K562 (cell line): ENCODE results near the gene LRRC4B. TPM values are rescaled to one million over a fixed set of nuclear protein-coding genes. Genes with fewer than 3 reads are reported as not detected.

Source experiments
- ATAC-seq: fragments of 200-7000 bp; cut with Tn5 transposase; 3 replicates; pipeline ENCODE4 v1.9.1; 2020; ENCODE audit warnings: moderate library complexity
- BruUV-seq: library from RNA; stranded (reverse); fragments of 400-500 nt; replicated peaks from 2 replicates; lab custom pipeline; 2021; lab: Mats Ljungman, UMichigan
- CTCF ChIA-PET: fragments of 300-600 bp; formaldehyde crosslinking; extraction: SDS; loops from one replicate; lab custom pipeline; 2021; ENCODE audit warnings: low intra/inter-chr PET ratio; lab: Yijun Ruan, JAX
- POLR2A ChIA-PET: fragments of 300-600, 350-650 bp; sonication (Branson Sonifier 250); formaldehyde crosslinking; extraction: SDS; loops from one replicate; lab custom pipeline; 2021; ENCODE audit warnings: antibody characterized with exemption, inconsistent platforms; lab: Yijun Ruan, JAX
- DNase-seq, 4 experiments: peaks; one replicate each; pipeline versions ENCODE4 v3.0.0 to v3.0.0-alpha.2; 2011 to 2018; ENCODE audit warnings: low spot score in 3 of 4, mixed read lengths in 3 of 4; ENCODE audit errors: extremely low read depth in 1 of 4
- FAIRE-seq: peaks from 2 replicates; lab custom pipeline; 2011; peaks lifted over from hg19 to GRCh38; lab: Jason Lieb, UNC
- H2AFZ ChIP-seq: 2 replicates; pipeline ENCODE4 v1.6.0; 2011; ENCODE audit warnings: low read depth, low read length, control low read depth, inconsistent platforms
- H3K27ac ChIP-seq: fragments of 200-600 bp; 3 replicates; pipeline ENCODE4 v1.8.0; 2011; ENCODE audit warnings: low read depth, mild to moderate bottlenecking, control low read depth, inconsistent platforms, low read length, moderate library complexity, mixed read lengths; ENCODE audit errors: extremely low read depth
- H3K27me3 ChIP-seq, 2 experiments: fragments of 300-600 bp in 1 of 2; 2 replicates in 1 of 2; 3 replicates in 1 of 2; pipeline versions ENCODE4 v1.6.0 to v1.8.0; 2011; ENCODE audit warnings: inconsistent platforms in 2 of 2, low read length in 2 of 2, mild to moderate bottlenecking in 1 of 2, mixed read lengths in 1 of 2, moderate library complexity in 1 of 2; ENCODE audit not compliant: control insufficient read depth in 2 of 2, insufficient read depth in 2 of 2
- H3K36me3 ChIP-seq: fragments of 300-600 bp; 3 replicates; pipeline ENCODE4 v1.8.0; 2011; ENCODE audit warnings: mild to moderate bottlenecking, low read length, inconsistent platforms; ENCODE audit not compliant: control insufficient read depth, insufficient read depth
- H3K4me1 ChIP-seq, 2 experiments: fragments of 200-600 bp in 1 of 2; replicated peaks in 1 of 2; 2 replicates in 1 of 2; 3 replicates in 1 of 2; pipeline versions ENCODE4 v1.5.1 to v1.8.0; 2011; ENCODE audit warnings: inconsistent platforms in 2 of 2, low read length in 2 of 2, mild to moderate bottlenecking in 1 of 2, mixed read lengths in 1 of 2, moderate library complexity in 1 of 2; ENCODE audit not compliant: control insufficient read depth in 2 of 2, insufficient read depth in 2 of 2
- H3K4me2 ChIP-seq: 2 replicates; pipeline ENCODE4 v1.6.1; 2011; ENCODE audit warnings: low read length, control low read depth, inconsistent platforms, mixed read lengths; ENCODE audit not compliant: insufficient read depth
- H3K4me3 ChIP-seq: fragments of 200-600 bp; sonication (generic), shearing (Covaris generic); 2 replicates; pipeline ENCODE4 v1.5.1; 2016; ENCODE audit warnings: control low read depth, inconsistent platforms
- H3K79me2 ChIP-seq: fragments of 200-600 bp; 3 replicates; pipeline ENCODE4 v1.8.0; 2011; ENCODE audit warnings: low read length, inconsistent platforms; ENCODE audit not compliant: control insufficient read depth, insufficient read depth
- H3K9ac ChIP-seq, 2 experiments: 2 replicates each; pipeline versions ENCODE4 v1.6.0 to v1.6.1; 2011; ENCODE audit warnings: low read depth in 2 of 2, low read length in 2 of 2, control low read depth in 1 of 2, inconsistent platforms in 1 of 2, mild to moderate bottlenecking in 1 of 2, mixed read lengths in 1 of 2; ENCODE audit not compliant: insufficient read depth in 1 of 2
- H3K9me1 ChIP-seq: one replicate; pipeline ENCODE4 v1.6.0; 2011; ENCODE audit warnings: inconsistent platforms, mild to moderate bottlenecking, low read length, moderate library complexity; ENCODE audit not compliant: control insufficient read depth, insufficient read depth
- H3K9me3 ChIP-seq: replicated peaks from 2 replicates; pipeline ENCODE4 v1.5.1; 2011; ENCODE audit warnings: low read depth, low read length, inconsistent platforms; ENCODE audit not compliant: control insufficient read depth, insufficient read depth
- H4K20me1 ChIP-seq: replicated peaks from 2 replicates; pipeline ENCODE4 v1.6.1; 2011; ENCODE audit warnings: low read length, inconsistent platforms, mixed read lengths; ENCODE audit not compliant: control insufficient read depth, insufficient read depth
- CAMTA2 ChIP-seq: fragments of 250-450 bp; sonication (Bioruptor Pico); conservative IDR thresholded peaks from 2 replicates; pipeline ENCODE4 v1.5.1; 2022
- HMGN3 ChIP-seq: IDR thresholded peaks from 2 replicates; pipeline ENCODE4 v1.6.1; 2011; ENCODE audit warnings: borderline replicate concordance, low read depth, mild to moderate bottlenecking, mixed read lengths, low read length; ENCODE audit not compliant: insufficient read length; ENCODE audit errors: extremely low read depth
- HNRNPK ChIP-seq: fragments of 200-400 bp; formaldehyde crosslinking; IDR thresholded peaks from one replicate; pipeline ENCODE4 v1.6.1; 2018; ENCODE audit warnings: mild to moderate bottlenecking, low read depth, low read length; ENCODE audit not compliant: poor library complexity, severe bottlenecking
- L3MBTL2 ChIP-seq: fragments of 450-650 bp; IDR thresholded peaks from 2 replicates; pipeline ENCODE4 v1.6.1; 2016; ENCODE audit warnings: mild to moderate bottlenecking, moderate library complexity
- NKRF ChIP-seq: fragments of 450-650 bp; IDR thresholded peaks from 2 replicates; pipeline ENCODE4 v1.6.1; 2016; ENCODE audit warnings: borderline replicate concordance
- NR3C1 ChIP-seq: sonication (generic); formaldehyde crosslinking; IDR thresholded peaks from 2 replicates; pipeline ENCODE4 v1.8.1; 2022; ENCODE audit warnings: missing genetic modification reagents
- PML ChIP-seq: IDR thresholded peaks from 2 replicates; pipeline ENCODE4 v1.6.1; 2012; ENCODE audit warnings: low read length, inconsistent platforms
- RREB1 ChIP-seq: fragments of 250-450 bp; sonication (Bioruptor Pico); IDR thresholded peaks from 2 replicates; pipeline ENCODE4 v1.4.0; 2020
- U2AF1 ChIP-seq: fragments of 200-400 bp; formaldehyde crosslinking; optimal IDR thresholded peaks from 2 replicates; pipeline ENCODE3; 2017; ENCODE audit warnings: mild to moderate bottlenecking, low read depth, low read length, moderate library complexity
- YY1 ChIP-seq, 3 experiments: IDR thresholded peaks; 2 replicates each; pipeline ENCODE4 v1.6.1; 2011; ENCODE audit warnings: low read length in 2 of 3, mild to moderate bottlenecking in 2 of 3, moderate library complexity in 2 of 3, borderline replicate concordance in 1 of 3, control low read depth in 1 of 3, low read depth in 1 of 3; ENCODE audit not compliant: insufficient read depth in 3 of 3, insufficient replicate concordance in 2 of 3, control insufficient read depth in 1 of 3, insufficient read length in 1 of 3; ENCODE audit errors: extremely low read depth in 1 of 3
- ZBED1 ChIP-seq: IDR thresholded peaks from 2 replicates; pipeline ENCODE4 v1.6.1; 2014
- ZNF121 ChIP-seq: sonication (generic); formaldehyde crosslinking; conservative IDR thresholded peaks from 2 replicates; pipeline ENCODE4 v1.8.0; 2022; ENCODE audit warnings: missing genetic modification reagents
- ZNF282 ChIP-seq: sonication (generic); formaldehyde crosslinking; IDR thresholded peaks from 2 replicates; pipeline ENCODE4 v1.8.1; 2023; ENCODE audit warnings: missing genetic modification reagents
- ZNF77 ChIP-seq: fragments of 250-450 bp; sonication (Bioruptor Pico); IDR thresholded peaks from 2 replicates; pipeline ENCODE4 v1.5.0; 2020
- WGBS: fragments of 100-300 bp; shearing (Covaris generic); methylation state at CpG from one replicate; pipeline ENCODE4 v1.1.6; 2016; ENCODE audit warnings: low coverage, mixed read lengths; ENCODE audit not compliant: insufficient coverage; ENCODE audit errors: missing lambda C conversion rate; 5-methylcytosine and 5-hydroxymethylcytosine counted together
- in situ Hi-C: fragments of 300-500 bp; cut with MboI; formaldehyde crosslinking; loops from 4 replicates; pipeline ENCODE4 v1.15.0; 2018; ENCODE audit warnings: inconsistent platforms, mixed read lengths
- intact Hi-C: fragments of 100-400 bp; cut with micrococcal nuclease; formaldehyde crosslinking; loops from 2 replicates; pipeline ENCODE4 v1.14.2; 2022
- polyA plus RNA-seq, 8 experiments: library from polyadenylated mRNA; depleted of rRNA in 4 of 8; stranded (reverse) in 5 of 8; unstranded in 3 of 8; fragments of >200 nt; fragmentation: Nextera tagmentation in 2 of 8; fragmentation: Illumina TruSeq in 1 of 8; extraction: Ambion mirVana in 2 of 8; extraction: Trizol in 1 of 8; gene quantifications; 2 replicates each; pipeline versions ENCODE4 v1.2.1 to v1.2.3, GENCODE V29; 2011 to 2014; ENCODE audit warnings: inconsistent platforms in 1 of 8, missing spikeins in 1 of 8
- total RNA-seq, 7 experiments: library from RNA; depleted of rRNA in 6 of 7; stranded (reverse); fragments of >200 nt in 6 of 7; fragmentation: Illumina TruSeq in 2 of 7; extraction: Trizol in 2 of 7; gene quantifications; 2 replicates each; pipeline versions ENCODE4 v1.2.1 to v1.2.3, GENCODE V29; 2011 to 2021; ENCODE audit warnings: low replicate concordance in 1 of 7

Gene LRRC4B
- total and polyA plus RNA-seq, 9 of the 15 experiments (the other 6 are each of a cell fraction or from before 2014, with no cell fraction given): 0.18 to 9.6 (median 2.9) TPM; not detected in 2

- FAIRE-seq (peak; percentile 94), ATAC-seq (peak; percentile 67), DNase-seq (peak; percentile 75 to 94 (median 82))
- H3K4me2 ChIP-seq: peak overlapping the region; percentile 63
- no TSS peak for BruUV-seq
- POLR2A ChIA-PET: interaction anchor here (0.6 to 0.9 kb wide), 5 partner anchors 12 to 578 kb away, joined by 3 to 4 read pairs (median 4); no protein-coding TSS in a partner anchor
- H3K79me2 ChIP-seq: no peaks in the 10 kb centered on the region
- intact Hi-C loops: loop anchor here (5.0 kb wide), 1 partner anchor 64 kb away; no protein-coding TSS in a partner anchor
- peak overlapping the region; percentile 57 to 73; a peak in 3 of 4 replicates for H3K9ac ChIP-seq
- H3K9me3 ChIP-seq: 0 out of 2 replicates have a peak, but pooled peaks cover 2% of the 10 kb centered on the region
- H2AFZ ChIP-seq: peak overlapping the region; percentile 43
- no peaks in the 10 kb centered on the region for H3K27me3 ChIP-seq
- H3K36me3 ChIP-seq: no peaks in the 10 kb centered on the region
- no peaks in the 10 kb centered on the region for H3K9me1 ChIP-seq
- CTCF ChIA-PET: no interaction called here
- H4K20me1 ChIP-seq: no peaks in the 10 kb centered on the region
- peak overlapping the region; percentile 77 for H3K27ac ChIP-seq
- in situ Hi-C loops: no loop called here
- no peak overlapping the region for H3K4me3 ChIP-seq
- peaks cover 28 to 39% of the 10 kb centered on the region in 2 experiments for H3K4me1 ChIP-seq
- WGBS: 0% methylated on average over 11 of the region's 11 CpGs
- TF ChIP-seq PML: peak; percentile 93
- peak in 1 of 3 experiments; percentile 29 for TF ChIP-seq YY1 (IDR thresholded peaks at IDR 0.05; ENCODE audit: borderline replicate concordance in 1 of 3, control insufficient read depth in 1 of 3, extremely low read depth in 1 of 3, insufficient read depth in 3 of 3, insufficient read length in 1 of 3, insufficient replicate concordance in 2 of 3, low read depth in 1 of 3, low read length in 2 of 3)
- no peak for TF ChIP-seq NR3C1 (CRISPR knock-in tag)
- no peak for TF ChIP-seq NKRF
- no peak; the same call in 1 of the 2 replicates for TF ChIP-seq ZBED1
- TF ChIP-seq HNRNPK: no peak
- TF ChIP-seq RREB1 (CRISPR knock-in tag): no peak
- no peak for TF ChIP-seq U2AF1
- no peak for TF ChIP-seq ZNF121 (CRISPR knock-in tag)
- no peak for TF ChIP-seq ZNF282
- no peak for TF ChIP-seq CAMTA2 (CRISPR knock-in tag)
- TF ChIP-seq L3MBTL2: no peak; the same call in 1 of the 2 replicates
- no peak for TF ChIP-seq ZNF77 (CRISPR knock-in tag)
- no peak for TF ChIP-seq HMGN3
These were observed 33.3 kb upstream of the LRRC4B start for GRCh38 chr19:50601407-50602088.
